ENCODE results near the gene KAZALD1. TPM values are rescaled to one million over a fixed set of nuclear protein-coding genes. Genes with fewer than 3 reads are reported as not detected.
A peak's percentile ranks its signal among the peaks of the same experiment; 100 is the strongest.

KAZALD1 gene
- total and polyA plus RNA-seq, 10 of the 15 experiments (the other 5 are each of a cell fraction or from before 2014, with no cell fraction given) = 0.10 to 4.3 (median 1.9) TPM

- no peak for TF ChIP-seq PKNOX1 (IDR thresholded peaks at IDR 0.05)
- no peak for TF ChIP-seq CHD2 (IDR thresholded peaks at IDR 0.05; ENCODE audit: borderline replicate concordance, low read depth, low read length)
- TF ChIP-seq ELK1 (IDR thresholded peaks at IDR 0.05; ENCODE audit: low read depth, low read length) = no peak
- TF ChIP-seq MAX (IDR thresholded peaks at IDR 0.05; ENCODE audit: low read depth, low read length) = no peak
- no peak for TF ChIP-seq KDM1A (IDR thresholded peaks at IDR 0.05; ENCODE audit: borderline replicate concordance)
- no peak for TF ChIP-seq BCLAF1 (IDR thresholded peaks at IDR 0.05)
- TF ChIP-seq RAD21 (IDR thresholded peaks at IDR 0.05; ENCODE audit: insufficient read depth, low read depth, low read length) = peak; percentile 73
- no peak for TF ChIP-seq FOXK2 (IDR thresholded peaks at IDR 0.05)
- TF ChIP-seq BHLHE40 (IDR thresholded peaks at IDR 0.05; ENCODE audit: borderline replicate concordance in 1 of 2, low read depth in 2 of 2, low read length in 1 of 2) = peak in 1 of 2 experiments; percentile 47; a peak in 2 of 4 replicates
- TF ChIP-seq CTCF (IDR thresholded peaks at IDR 0.05 in 2 of 3, conservative IDR thresholded peaks at IDR 0.05 in 1 of 3; ENCODE audit: control insufficient read depth in 2 of 3, extremely low read depth in 1 of 3, insufficient read depth in 1 of 3, low read depth in 3 of 3, low read length in 3 of 3) = peak; percentile 81 to 89 (median 82)
- peak; percentile 85 for TF ChIP-seq SMC3 (IDR thresholded peaks at IDR 0.05; ENCODE audit: borderline replicate concordance, low read length)
- 0 out of 4 replicates have a peak, but pooled peaks of 1 of the 2 experiments have one; percentile 21 for TF ChIP-seq ETV6 (conservative IDR thresholded peaks at IDR 0.05 in 1 of 2, IDR thresholded peaks at IDR 0.05 in 1 of 2; ENCODE audit: borderline replicate concordance in 1 of 2, low read depth in 1 of 2)
Measured at GRCh38 chr10:101067356-101068083, 5.7 kb downstream of the KAZALD1 start (continued).

Data from GM12878 (cell line).